NCI-H2029 (cell line): ENCODE measurements around the gene GFOD1.
A peak's percentile ranks its signal among the peaks of the same experiment; 100 is the strongest.
"Not testable (repeated sequence)": the region's sequence is repeated elsewhere in the genome, so short reads cannot be mapped to it uniquely, and the experiment has no call there.

ENCODE experiments used
- DNase-seq: peaks from one replicate; lab custom pipeline; 2025; lab: John Stamatoyannopoulos, UW

The GFOD1 gene

DNA sequence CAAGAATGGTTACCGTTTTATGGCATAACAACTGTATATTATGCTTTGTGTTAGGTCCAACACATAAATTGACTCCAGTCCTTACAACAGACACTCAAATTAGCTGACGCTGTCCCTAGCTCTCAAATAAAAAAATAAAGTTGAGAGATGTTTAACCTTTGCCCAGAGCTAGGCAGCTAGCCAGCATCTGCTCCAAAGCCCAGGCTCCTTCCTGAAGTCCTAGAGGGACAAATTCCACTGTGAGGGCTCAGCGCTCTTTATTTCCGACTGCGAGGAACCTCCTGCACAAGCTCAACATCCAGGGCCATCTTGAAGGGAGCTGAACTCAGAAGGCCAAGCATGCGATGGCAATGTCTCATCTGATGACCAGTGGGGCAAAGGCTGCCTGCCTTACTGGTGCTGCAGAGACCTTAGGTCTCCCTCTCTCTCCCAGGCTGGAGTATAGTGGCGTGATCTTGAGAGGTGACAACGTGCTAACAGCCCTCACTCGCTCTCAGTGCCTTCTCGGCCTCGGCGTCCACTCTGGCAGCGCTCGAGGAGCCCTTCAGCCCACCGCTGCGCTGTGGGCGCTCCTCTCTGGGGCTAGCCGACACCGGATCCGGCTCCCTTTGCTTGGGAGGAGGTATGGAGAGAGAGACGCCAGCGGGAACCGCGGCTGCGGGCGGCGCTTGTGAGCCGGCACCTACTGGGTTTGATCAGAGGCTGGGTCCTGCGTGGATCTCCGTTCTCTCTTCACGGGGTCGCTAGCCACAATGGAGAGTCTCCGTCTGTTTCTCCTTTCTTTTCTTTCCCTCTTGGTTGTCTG, 24.7 kb upstream of the GFOD1 start:
- DNase-seq: no peak

DNA sequence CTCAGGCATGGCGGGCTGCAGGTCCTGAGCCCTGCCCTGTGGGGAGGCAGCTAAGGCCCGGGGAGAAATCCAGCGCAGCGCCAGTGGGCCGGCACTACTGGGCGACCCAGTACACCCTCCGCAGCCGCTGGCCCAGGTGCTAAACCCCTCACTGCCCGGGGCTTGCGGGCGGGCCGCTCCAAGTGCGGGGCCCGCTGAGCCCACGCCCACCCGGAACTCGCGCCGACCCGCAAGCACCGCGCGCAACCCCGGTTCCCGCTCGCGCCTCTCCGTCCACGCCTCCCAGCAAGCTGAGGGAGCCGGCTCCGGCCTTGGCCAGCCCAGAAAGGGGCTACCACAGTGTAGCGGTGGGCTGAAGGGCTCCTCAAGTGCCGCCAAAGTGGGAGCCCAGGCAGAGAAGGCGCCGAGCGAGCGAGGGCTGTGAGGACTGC, 23.8 kb upstream of the GFOD1 start:
- DNase-seq: not testable (repeated sequence)

DNA sequence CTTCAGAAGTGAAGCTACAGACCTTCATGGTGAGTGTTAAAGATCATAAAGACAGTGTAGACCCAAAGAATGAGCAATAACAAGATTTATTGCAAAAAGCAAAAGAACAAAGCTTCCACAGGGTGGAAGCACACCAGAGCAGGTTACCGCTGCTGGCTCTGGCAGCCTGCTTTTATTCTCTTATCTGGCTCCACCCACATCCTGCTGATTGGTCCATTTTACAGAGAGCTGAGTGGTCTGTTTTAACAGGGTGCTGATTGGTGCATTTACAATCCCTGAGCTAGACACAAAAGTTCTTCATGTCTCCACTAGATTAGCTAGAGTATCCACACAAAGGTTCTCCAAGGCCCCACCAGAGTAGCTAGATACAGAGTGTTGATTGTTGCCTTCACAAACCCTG, 23.0 kb upstream of the GFOD1 start:
- DNase-seq: not testable (repeated sequence)

DNA sequence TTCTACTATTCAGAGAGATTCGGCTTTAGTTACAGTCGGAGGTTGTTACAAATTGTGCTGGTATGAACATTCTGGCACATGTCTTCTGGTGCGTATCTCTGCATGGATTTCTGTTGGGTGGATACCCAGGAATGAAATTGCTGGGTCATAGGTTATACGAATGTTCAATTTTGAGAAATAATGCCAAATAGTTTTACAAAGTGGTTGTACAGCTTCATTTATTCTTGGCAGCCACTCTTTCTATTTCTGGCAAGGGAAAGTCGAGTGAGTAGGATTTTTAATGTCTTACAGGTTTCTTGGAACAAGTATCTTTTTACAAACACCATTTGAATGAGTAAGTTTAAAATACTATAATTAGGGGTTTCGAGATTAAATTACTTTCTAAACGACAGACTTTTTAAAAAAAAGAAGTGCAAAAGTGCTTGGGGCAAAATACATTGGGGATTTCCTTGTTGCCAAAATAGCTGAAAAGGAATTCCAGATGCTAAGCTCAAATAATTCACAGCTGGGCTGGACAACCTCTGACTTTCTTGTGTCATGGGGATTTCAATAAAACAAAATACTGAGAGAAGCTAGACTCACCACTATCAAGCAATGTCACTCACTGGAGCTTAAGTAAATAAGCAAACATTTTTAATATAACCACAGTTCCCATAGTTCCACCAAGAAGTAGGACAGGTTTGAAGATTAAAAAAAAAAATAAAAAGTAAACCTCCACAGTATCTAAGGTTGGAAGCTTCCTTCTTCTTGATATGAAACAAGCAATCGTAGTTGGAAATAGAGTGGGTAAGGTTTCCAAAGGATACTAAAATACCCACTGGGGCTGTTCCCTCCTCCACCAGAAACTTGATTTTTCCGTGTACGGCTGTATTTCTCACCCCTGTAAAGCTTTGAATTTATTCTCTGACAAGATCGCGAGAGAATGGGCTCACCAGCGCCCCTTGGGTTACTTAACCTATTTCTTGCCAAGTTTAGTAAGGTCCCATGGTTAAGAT, 21.6 kb upstream of the GFOD1 start:
- DNase-seq: no peak

DNA sequence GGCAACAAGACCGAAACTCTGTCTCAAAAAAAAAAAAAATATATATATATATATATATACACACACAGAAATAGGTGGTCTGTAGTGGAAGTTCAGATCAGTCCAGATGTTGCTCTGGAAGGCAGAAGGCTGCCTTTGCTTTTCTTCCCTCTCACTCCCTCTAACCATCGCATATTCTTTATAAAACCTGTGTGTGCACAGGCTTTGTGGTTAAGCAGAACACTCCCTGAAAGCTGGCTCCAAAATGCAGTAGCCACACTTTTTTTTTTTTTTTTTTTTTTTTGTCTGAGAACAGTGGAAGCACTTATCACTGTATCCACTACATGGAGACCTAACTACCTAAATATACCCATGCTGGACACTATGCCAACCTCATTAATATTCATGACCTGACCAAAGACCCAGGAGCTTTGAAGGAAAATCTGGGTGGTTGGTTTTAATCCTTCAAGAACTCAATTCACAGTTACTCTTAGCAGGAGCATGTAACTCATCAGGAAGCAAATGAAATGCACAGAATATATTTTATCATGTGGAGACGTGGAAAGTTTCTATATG, 20.0 kb upstream of the GFOD1 start:
- DNase-seq: no peak

DNA sequence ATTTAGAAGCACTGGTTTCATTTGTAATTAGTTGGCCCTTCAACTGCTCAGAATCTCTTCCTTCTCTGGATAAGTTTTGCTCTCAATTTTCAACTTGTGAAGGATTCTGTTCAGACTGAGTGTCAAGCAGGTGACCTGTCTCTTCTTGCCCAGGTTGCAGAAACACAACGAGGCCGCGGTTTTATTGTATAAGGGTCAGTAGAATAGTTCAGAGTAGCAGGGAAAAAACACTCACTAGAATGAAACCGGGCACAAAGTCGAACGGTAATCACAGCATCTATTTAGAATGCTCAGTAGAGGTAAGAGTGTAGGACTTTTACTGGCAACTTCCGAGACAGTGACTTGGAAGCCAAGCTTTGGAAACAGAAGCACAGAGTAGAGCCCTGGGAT, 17.9 kb upstream of the GFOD1 start:
- no peak for DNase-seq

DNA sequence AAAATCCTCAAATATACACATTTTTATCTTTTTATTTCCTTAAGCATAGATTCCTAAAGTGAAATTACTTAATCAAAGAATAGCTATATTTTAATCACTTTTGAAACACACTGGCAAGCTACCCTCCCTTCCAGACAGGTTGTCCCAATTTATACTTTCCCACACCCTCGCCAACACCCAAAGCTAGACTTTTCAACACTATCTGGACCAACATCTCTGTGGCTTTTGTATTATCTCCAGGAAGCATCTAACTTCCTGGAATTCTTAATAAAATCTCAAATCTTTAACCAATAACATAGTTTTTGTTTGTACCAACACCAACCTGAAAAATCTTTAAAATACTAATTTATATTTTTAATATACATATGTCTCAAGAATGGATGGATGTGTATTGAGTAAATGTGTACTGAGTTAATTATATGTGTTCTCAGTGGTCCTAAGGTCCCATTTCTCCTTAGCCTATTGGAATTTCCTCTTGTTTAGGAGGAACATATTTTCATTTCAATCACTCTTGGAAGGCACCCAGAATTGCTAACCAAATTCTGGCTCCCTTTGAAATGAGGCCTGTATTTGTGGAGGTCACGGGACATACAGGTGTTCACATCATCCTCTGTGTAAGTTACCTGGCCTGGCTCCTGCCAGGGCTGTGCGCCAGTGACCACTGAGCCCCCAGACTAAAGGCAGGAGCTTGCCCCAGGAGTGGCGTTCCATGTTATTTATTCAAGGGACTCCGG, 17.4 kb upstream of the GFOD1 start:
- no peak for DNase-seq

DNA sequence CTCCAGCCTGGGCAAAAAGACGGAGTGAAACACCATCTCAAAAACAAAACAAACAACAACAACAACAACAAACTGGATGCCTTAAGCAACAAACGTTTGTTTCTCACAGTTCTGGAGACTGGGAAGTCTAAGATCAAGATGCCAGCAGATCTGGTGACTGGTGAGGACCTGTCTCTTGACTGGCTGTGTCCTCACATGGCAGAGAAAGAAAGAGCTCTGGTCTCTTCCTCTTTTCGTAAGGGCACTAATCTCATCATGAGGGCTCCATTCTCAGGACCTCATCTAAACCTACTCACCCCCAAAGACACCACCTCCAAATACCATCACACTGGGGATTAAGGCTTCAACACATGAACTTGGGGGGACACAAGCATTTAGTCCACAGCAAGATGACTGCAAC, 13.5 kb upstream of the GFOD1 start:
- DNase-seq: no peak

DNA sequence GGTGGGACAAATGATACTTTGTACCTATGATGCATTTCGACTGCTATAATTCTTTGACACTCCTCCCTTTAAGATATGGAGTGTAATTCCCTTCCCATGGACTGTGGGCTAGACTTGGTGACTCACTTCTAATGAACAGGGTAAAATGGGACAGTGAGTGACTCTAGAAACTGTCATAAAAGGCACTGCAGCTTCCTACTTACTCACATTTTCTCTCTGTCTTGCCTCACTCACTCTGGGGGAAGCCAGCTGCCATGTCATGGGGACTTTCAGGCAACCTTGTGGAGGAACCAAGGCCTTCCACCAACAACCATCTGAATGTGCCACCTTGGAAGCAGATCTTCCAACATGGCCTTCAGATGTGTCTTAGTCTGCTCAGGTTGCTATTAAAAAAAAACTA, 12.9 kb upstream of the GFOD1 start:
- DNase-seq: no peak

DNA sequence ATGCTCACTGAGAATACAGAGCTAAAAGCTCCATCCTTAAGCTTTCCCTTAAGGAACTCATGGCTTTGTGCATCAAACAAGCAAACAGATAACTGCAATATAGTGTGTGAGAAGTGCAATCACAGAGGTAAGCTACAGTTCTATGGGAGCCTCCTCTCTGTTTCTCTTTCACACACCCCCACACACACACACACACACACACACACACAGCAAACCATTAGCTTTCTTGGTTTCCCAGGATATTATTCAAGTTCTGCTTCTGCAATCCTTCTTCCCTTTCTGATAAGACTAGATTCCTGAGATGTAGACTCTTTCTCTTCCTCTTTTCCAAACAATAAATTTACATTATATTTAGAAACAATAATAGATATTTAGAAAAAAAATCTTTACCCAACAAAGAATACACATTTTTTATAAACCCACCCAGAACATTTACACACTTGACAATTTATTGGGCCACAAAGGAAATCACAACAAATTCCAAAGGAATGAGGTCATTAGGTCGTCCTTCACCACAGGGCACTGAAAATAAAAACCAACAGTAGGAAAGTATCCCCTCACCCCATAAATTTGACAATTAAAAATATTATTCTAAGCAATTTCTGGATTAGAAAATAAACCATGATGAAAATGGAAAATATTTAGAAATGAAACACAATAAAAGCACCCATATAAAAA, 9.3 kb upstream of the GFOD1 start:
- no peak for DNase-seq

DNA sequence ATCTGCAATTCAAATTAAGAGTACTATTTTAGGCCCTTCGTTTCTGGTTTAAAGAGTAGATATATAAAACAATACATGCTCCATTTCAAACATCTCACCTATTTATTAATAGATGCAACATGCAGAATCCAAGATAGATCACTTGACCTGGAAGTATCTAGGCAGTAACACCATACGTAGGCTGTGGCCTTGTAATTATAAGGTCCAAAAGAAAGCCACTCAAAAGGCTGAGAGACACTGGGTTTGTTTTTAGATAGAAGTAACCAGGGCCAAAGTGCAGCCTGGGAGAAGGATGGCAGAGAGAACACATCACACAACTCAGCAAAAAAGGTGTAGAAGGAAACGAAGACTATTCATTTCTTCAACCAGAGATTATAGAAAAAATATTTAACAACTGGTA, 8.4 kb upstream of the GFOD1 start:
- no peak for DNase-seq

DNA sequence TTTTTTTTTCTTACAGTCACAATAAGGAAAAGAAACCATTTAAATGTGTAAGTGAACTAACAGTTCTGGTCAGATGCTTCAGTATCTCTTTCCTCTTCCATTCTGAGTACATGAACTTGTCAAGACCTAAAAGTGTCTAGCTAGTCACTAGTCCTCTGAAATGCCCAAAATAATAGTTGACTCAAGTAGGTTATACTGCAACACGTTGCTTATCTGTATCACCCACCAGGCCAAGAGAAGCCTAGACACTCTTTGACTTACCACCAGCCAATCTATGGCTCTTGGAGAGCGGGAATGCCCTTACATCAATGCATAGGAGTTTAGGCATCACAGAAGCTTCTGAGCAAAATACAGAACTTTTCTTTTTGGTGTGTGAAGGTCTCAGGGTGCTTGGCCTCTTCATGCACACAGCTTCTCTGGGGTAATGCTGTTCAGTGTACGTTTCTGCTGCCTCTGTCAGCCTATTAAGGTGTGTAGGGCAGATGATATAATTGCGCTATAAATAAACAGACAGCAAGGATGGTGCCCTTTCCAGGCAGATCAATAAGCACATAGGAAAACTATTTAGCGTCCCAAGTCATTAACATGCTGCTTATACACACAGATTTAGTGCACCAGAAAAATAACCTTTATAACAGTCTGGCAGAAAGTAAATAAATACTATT, 7.8 kb upstream of the GFOD1 start:
- no peak for DNase-seq

DNA sequence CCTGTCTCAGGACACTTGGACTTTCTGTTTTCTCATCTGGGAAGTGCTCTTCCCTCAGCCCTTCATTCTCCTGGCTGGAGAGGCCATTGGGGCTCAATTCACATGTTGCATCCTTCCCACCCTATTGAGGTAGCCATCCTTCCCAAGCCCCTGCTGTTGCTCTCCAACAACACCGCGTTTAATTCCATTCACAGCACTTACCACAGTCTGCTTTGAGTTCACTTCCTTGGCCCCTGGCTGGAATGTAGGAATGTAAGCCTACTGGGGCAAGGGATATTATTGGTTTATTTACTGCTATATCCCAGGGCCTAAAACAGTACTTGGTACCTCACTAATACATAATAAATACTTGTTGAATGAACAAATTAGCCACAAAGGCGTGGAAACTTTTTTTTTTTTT, 6.7 kb upstream of the GFOD1 start:
- no peak for DNase-seq

DNA sequence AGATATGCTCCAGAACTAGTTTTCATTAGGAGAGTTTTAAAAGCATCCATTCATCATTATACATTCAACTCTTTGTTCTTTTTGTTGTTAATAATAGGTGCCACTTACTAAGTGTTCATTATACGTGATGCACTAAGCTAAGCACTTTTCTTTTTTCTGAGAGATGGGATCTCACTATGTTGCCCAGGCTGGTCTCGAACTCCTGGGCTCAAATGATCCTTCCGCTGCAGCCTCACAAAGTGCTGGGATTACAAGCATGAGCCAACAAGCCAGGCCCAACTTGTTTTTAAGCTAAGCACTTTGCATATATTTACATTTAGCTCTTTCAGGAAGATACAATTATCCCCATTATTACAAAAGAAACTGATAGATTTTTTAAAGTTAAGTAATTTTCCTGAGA, 5.7 kb upstream of the GFOD1 start:
- no peak for DNase-seq

DNA sequence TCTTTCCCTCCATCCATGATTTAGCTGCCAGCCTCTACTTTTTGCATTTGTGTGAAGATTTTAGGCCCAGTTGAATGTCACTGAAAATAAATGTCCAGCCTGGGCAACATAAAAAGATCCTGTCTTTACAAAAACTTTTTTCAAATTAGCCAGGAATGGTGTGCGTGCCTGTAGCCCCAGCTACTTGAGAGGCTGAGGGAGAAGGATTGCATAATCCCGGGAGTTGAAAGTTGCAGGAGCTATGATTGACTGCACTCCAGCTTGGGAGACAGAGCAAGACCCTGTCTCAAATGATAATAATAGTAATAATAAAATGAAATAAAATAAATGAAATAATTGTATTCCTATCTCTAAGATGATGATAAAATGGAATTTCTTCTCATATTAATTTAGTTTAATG, 5.0 kb upstream of the GFOD1 start:
- DNase-seq: no peak

DNA sequence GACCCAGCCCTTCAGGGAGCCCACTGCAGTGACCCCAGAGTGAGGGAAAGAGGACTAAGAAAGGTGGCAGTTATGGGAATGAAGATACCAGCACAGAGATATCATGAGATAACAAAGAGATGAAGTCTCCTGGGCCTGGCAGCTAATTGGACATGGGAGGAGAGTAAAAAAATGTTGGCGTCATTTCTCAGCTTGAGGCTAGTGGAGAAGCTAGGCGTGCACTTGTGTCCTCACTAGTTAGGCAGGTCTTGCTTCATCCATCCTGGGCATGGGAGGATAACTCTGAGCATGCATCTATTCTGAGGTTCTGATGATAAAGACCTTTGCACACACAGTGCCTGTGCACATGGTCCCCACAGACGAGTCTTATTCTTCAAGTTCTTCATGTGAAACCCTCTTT, 4.1 kb upstream of the GFOD1 start:
- DNase-seq: no peak

DNA sequence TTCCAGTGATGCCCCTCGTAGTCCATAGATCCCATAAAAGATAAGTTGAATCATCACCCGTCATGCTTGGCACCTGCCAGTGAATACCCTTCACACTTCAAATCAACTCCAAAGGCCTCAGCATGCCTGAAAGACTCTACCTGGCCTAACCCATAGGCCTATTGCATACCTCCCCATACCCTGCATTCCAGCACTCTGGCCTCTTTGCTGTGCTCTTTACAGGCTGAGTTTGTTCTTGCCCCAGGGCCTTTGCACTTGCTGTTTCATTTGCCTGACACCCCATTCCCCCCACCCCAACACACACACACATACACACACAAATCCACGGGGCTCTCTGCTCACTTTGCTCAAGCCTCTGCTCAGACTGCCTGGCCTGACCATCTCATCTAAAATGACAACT, 3.0 kb upstream of the GFOD1 start:
- DNase-seq: no peak

DNA sequence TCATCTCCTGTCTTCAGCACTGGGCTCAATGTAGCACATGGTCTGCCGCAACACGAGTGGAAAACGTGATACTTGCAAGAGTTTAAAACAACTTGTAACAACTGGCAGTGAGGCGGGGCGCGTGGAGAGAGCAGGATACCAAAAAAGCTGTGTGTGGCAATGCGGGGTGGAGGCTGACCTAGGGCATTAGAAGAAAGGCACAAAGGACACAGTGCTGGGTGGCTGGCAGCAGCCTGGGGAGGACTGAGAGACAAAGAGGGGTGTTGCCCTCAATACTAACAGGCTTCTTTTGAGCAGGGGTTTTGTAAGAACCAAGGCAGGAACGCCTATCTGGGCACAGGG, 1.5 kb upstream of the GFOD1 start:
- no peak for DNase-seq

DNA sequence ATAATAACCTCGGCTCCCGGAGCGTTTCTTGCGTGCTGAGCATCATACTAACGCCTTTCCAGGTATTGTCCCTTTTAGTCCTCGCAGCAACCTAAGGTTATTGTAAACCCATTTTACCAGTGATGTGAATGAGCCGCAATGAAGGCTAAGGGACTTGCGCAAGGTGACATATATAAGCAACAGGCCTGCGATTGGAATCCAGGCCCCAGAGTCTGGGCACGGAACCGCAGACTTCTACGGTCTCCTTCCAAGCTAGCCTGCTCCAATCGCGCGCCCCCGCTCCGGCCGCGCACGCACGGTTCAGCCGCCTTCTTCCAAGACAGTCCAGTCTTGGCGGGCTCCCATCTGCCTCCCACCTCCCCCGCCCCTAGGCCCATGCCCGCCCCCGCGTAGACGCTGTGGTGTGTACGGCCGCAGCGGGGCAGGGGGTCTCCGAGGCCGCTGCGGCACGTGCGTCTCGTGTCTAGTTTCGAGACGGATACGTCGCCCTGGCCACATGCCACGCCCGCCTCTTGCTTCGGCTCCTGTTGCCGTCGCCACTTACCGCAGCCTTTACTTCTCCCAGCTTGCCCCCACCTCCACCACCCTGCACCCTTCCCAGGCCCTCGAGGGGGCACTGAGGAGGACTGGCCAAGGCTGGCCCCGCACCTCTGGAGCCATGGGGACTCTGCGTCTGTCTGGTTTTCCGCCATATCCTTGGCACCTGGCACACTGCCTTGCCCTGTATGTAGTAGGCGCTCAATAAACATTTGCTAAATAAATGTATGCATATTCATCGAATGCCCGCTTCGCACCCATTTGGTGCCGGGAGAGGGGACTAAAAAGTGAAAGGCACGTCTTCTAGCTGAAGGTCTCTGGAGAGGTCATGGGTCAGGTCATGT, 855 bp upstream of the GFOD1 start:
- peak; percentile 58 for DNase-seq

DNA sequence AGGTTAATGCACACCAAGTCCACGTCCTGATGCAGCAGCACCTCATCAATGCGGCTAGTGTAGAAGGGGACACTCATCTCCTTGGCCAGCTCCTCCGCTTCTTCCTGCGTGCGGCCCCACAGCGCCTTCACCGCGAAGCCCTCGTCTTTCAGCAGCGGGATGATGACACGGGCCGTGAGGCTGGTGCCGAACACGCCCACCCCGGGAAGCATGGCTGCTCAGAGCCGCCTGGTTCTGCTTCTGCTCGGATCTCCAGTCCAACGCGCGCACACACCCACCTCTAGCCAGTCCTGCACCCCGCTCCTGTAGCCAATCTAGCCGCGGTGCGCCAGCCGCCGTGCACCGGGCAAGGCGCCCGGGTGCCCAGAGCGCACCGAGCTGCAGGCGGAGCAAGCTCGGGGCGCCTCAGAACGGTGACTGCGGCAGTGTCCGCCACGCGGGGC, 700 bp downstream of the GFOD1 start:
- DNase-seq: peak; percentile 45
